ENCODE results near the gene FBXO17.

FBXO17 gene

DNA sequence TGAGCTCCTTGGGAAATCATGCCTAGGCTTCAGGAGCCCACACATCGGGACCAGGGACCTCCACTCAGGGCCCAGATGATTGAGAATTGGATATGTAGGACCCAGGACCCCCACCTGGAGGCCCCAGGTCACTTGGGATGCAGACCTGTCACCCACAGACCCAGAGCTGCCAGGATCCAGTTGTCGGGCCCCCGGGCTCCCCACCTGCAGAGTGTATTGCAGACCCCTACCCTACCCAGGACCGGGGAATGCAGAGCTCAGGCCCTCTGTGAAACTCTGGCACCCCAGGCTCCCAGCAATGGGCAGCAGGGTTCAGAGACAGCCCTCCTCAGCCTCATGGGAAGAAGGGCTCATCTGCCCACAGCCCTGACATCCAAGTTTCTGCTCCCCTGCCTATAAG is 69.9 kb downstream of the FBXO17 start:
- peaks cover 54% of the 10 kb centered on the region for H3K36me3 Mint-ChIP-seq (ENCODE audit: low read depth)
- H3K9me3 Mint-ChIP-seq: no peaks in the 10 kb centered on the region
- no peaks in the 10 kb centered on the region for H3K27me3 Mint-ChIP-seq
- peaks cover 33% of the 10 kb centered on the region for H3K4me1 Mint-ChIP-seq (ENCODE audit: low read depth)
- H3K4me3 Mint-ChIP-seq: no peak overlapping the region
- no peak overlapping the region for H3K27ac Mint-ChIP-seq

DNA sequence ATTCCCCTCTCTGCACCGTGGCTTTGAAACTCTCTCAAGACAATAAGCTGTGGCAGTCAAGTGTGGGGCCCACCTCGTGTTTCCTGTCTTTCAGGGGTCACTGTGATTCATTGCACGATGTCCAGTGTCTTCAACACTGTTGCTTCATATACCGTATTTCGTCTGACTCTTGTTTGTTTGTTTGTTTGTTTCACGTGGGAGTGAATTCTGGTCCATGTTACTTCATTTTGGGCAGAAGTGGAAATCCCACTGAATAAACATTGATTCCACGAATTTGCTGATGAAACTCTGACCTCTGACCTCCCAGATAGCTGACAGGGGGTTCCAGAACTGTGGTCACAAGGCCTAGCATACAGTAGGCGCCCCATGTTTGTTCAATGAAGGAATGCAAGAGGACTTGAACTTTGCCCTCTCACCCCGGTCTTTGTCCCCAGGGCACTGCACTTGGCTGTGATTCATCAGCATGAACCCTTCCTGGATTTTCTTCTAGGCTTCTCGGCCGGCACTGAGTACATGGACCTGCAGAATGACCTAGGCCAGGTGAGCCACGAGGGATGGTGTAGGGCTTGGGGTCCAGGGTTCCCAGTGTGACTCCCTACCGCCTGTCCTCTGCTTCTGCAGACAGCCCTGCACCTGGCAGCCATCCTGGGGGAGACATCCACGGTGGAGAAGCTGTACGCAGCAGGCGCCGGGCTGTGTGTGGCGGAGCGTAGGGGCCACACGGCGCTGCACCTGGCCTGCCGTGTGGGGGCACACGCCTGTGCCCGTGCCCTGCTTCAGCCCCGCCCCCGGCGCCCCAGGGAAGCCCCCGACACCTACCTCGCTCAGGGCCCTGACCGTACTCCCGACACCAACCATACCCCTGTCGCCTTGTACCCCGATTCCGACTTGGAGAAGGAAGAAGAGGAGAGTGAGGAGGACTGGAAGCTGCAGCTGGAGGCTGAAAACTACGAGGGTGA is 70.7 kb downstream of the FBXO17 start:
- Mint-ChIP-seq H3K4me1 (ENCODE audit: low read depth) (peaks cover 34% of the 10 kb centered on the region), H3K36me3 (ENCODE audit: low read depth) (peaks cover 56% of the 10 kb centered on the region), H3K27ac (no peak overlapping the region), H3K9me3 (no peaks in the 10 kb centered on the region), H3K4me3 (no peak overlapping the region), H3K27me3 (no peaks in the 10 kb centered on the region)

DNA sequence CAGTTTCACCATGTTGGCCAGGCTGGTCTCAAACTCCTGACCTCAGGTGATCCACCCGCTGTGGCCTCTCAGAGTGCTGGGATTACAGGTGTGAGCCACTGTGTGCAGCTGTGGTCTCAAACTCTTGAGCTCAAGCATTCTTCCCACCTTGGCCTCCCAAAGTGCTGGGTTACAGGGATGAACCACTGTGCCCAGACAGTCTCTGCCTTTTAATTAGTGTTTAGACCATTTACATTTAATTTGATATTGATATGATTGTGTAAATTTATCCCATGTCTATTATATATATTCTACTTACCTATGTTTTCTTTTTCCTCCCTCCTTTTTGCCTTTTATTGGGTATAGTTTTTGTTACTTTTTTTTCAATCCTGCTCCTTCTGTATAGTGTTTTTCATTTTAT is 73.9 kb downstream of the FBXO17 start:
- Mint-ChIP-seq H3K4me3 (peak overlapping the region; percentile 99), H3K27me3 (no peaks in the 10 kb centered on the region), H3K27ac (no peak overlapping the region), H3K36me3 (ENCODE audit: low read depth) (peaks cover 31% of the 10 kb centered on the region), H3K4me1 (ENCODE audit: low read depth) (peaks cover 46% of the 10 kb centered on the region), H3K9me3 (no peaks in the 10 kb centered on the region)

GRCh38 chr19:38900743-38901190 is 74.8 kb downstream of the FBXO17 start:
- H3K9me3 Mint-ChIP-seq: no peaks in the 10 kb centered on the region
- no peaks in the 10 kb centered on the region for H3K27me3 Mint-ChIP-seq
- peaks cover 30% of the 10 kb centered on the region for H3K36me3 Mint-ChIP-seq (ENCODE audit: low read depth)
- peaks cover 46% of the 10 kb centered on the region for H3K4me1 Mint-ChIP-seq (ENCODE audit: low read depth)
- peak overlapping the region; percentile 93 for H3K27ac Mint-ChIP-seq
- peak overlapping the region; percentile 99 for H3K4me3 Mint-ChIP-seq

- peaks cover 46% of the 10 kb centered on the region for H3K4me1 Mint-ChIP-seq (ENCODE audit: low read depth)
- peak overlapping the region; percentile 93 for H3K27ac Mint-ChIP-seq
- peaks cover 27% of the 10 kb centered on the region for H3K36me3 Mint-ChIP-seq (ENCODE audit: low read depth)
- peak overlapping the region; percentile 99 for H3K4me3 Mint-ChIP-seq
- no peaks in the 10 kb centered on the region for H3K9me3 Mint-ChIP-seq
- no peaks in the 10 kb centered on the region for H3K27me3 Mint-ChIP-seq
These were observed 75.3 kb downstream of the FBXO17 start for GRCh38 chr19:38900202-38900629.

DNA sequence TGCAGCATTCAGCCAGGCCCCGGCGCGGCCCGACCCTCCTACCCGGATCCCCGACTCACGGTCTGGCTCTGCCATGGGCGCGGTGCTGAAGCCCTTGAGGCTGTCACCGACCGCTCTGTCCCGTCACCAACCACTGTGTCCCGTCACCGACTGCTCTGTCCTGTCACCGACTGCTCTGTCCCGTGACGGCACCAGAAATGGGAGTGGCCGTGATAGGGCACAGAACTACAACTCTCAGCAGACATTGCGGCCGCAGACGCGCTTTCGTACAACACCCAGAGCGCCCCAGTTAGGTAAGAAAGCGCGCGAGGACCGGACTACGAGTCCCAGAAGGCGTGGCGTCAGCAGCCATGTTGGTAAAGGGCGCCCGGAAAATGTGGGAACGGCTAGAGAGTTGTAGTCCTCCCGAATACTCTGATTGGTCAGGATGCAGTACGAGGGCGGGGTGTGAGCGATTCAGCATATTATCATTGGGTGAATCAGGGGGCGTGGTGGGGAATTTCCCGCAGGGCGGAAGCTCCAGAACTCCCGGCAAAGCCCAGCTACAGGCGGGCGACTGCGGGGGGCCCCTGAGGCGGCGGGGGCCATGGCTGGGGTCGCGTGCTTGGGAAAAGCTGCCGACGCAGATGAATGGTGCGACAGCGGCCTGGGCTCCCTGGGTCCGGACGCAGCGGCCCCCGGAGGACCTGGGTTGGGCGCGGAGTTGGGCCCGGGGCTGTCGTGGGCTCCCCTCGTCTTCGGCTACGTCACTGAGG is 75.9 kb downstream of the FBXO17 start, which contains the start of the genes NFKBIB and SIRT2:
TSS of gene NFKBIB (plus strand) at position 523 of the 755 bp plus-strand sequence. CDS start at position 587, 64 bp downstream.
TSS of gene SIRT2 (minus strand) at position 172 of the 755 bp plus-strand sequence. CDS start at position 75, 97 bp downstream.
- H3K9me3 Mint-ChIP-seq: no peaks in the 10 kb centered on the region
- peak within 1 kb of the TSS; percentile 99 for H3K4me3 Mint-ChIP-seq
- peak within 1 kb of the TSS; percentile 94 for H3K27ac Mint-ChIP-seq
- no peaks in the 10 kb centered on the region for H3K27me3 Mint-ChIP-seq
- H3K4me1 Mint-ChIP-seq (ENCODE audit: low read depth): peaks cover 45% of the 10 kb centered on the region
- H3K36me3 Mint-ChIP-seq (ENCODE audit: low read depth): peaks cover 24% of the 10 kb centered on the region

GRCh38 chr19:38898788-38899446 is 76.6 kb downstream of the FBXO17 start:
- no peaks in the 10 kb centered on the region for H3K27me3 Mint-ChIP-seq
- no peaks in the 10 kb centered on the region for H3K9me3 Mint-ChIP-seq
- peak overlapping the region; percentile 94 for H3K27ac Mint-ChIP-seq
- peaks cover 18% of the 10 kb centered on the region for H3K36me3 Mint-ChIP-seq (ENCODE audit: low read depth)
- H3K4me3 Mint-ChIP-seq: peak overlapping the region; percentile 99
- peaks cover 39% of the 10 kb centered on the region for H3K4me1 Mint-ChIP-seq (ENCODE audit: low read depth)

GRCh38 chr19:38894968-38895367 is 80.6 kb downstream of the FBXO17 start:
- no peaks in the 10 kb centered on the region for H3K27me3 Mint-ChIP-seq
- no peaks in the 10 kb centered on the region for H3K36me3 Mint-ChIP-seq (ENCODE audit: low read depth)
- no peak overlapping the region for H3K4me3 Mint-ChIP-seq
- H3K9me3 Mint-ChIP-seq: no peaks in the 10 kb centered on the region
- no peak overlapping the region for H3K27ac Mint-ChIP-seq
- peaks cover 19% of the 10 kb centered on the region for H3K4me1 Mint-ChIP-seq (ENCODE audit: low read depth)

DNA sequence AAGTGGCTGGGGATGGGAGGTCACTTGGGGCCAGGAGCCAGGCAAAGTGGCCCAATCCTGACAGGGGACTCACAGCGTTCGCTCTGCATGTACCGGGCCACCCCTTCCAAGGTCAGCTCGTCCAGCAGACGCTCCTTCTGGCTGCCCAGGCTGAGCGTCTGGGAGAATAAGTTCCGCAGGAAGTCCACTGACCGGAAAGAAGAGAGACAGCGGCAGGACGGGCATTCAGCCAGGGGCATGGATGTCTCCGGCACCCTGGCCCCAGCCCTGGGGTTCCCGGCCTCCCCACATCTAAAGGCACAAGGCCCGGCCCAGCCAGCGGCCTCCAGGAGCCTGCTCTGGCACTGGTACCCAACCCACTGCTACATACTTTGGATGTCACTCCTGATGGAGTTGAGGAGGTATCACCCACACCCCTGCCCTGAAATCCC is 82.2 kb downstream of the FBXO17 start:
- Mint-ChIP-seq H3K27ac (no peak overlapping the region), H3K27me3 (no peaks in the 10 kb centered on the region)

GRCh38 chr19:38892841-38893240 is 82.7 kb downstream of the FBXO17 start:
- no peaks in the 10 kb centered on the region for H3K27me3 Mint-ChIP-seq
- H3K27ac Mint-ChIP-seq: no peak overlapping the region
- H3K4me3 Mint-ChIP-seq: no peak overlapping the region
- H3K9me3 Mint-ChIP-seq: no peaks in the 10 kb centered on the region
- H3K4me1 Mint-ChIP-seq (ENCODE audit: low read depth): peaks cover 8% of the 10 kb centered on the region
- H3K36me3 Mint-ChIP-seq (ENCODE audit: low read depth): no peaks in the 10 kb centered on the region

More for the DNA sequence above, 82.2 kb downstream of the FBXO17 start:
- Mint-ChIP-seq H3K36me3 (ENCODE audit: low read depth) (no peaks in the 10 kb centered on the region), H3K4me1 (ENCODE audit: low read depth) (peaks cover 12% of the 10 kb centered on the region), H3K9me3 (no peaks in the 10 kb centered on the region), H3K4me3 (no peak overlapping the region)

GRCh38 chr19:38891771-38892170 is 83.8 kb downstream of the FBXO17 start:
- Mint-ChIP-seq H3K27me3 (no peaks in the 10 kb centered on the region), H3K36me3 (ENCODE audit: low read depth) (no peaks in the 10 kb centered on the region), H3K4me1 (ENCODE audit: low read depth) (no peaks in the 10 kb centered on the region), H3K9me3 (no peaks in the 10 kb centered on the region), H3K4me3 (no peak overlapping the region), H3K27ac (no peak overlapping the region)
